HepG2 (cell line): Measurements from ENCODE around the gene LLGL2. TPM values are rescaled to one million over a fixed set of nuclear protein-coding genes. Genes with fewer than 3 reads are reported as not detected.
A peak's percentile ranks its signal among the peaks of the same experiment; 100 is the strongest.

Source experiments
- DNMT3B ChIP-seq: conservative IDR thresholded peaks from 2 replicates; pipeline ENCODE4 v1.6.1; 2016; ENCODE audit warnings: missing biosample characterization, control low read depth
- E2F1 ChIP-seq: sonication (generic); formaldehyde crosslinking; IDR thresholded peaks from 2 replicates; pipeline ENCODE4 v1.5.0; 2020; ENCODE audit warnings: missing genetic modification reagents
- HDAC2 ChIP-seq: sonication (generic); formaldehyde crosslinking; IDR thresholded peaks from 2 replicates; pipeline ENCODE4 v1.4.0; 2020; ENCODE audit warnings: missing genetic modification reagents
- KLF12 ChIP-seq: sonication (generic); formaldehyde crosslinking; IDR thresholded peaks from 2 replicates; pipeline ENCODE4 v1.4.0; 2020; ENCODE audit warnings: missing genetic modification reagents, borderline replicate concordance
- MBNL3 ChIP-seq: fragments of 250-450 bp; sonication (Bioruptor Pico); conservative IDR thresholded peaks from 2 replicates; pipeline ENCODE4 v1.8.0; 2022; ENCODE audit warnings: mild to moderate bottlenecking, inconsistent platforms
- MEF2D ChIP-seq: sonication (generic); formaldehyde crosslinking; IDR thresholded peaks from 2 replicates; pipeline ENCODE4 v1.5.1; 2020; ENCODE audit warnings: mild to moderate bottlenecking, missing genetic modification reagents
- PAWR ChIP-seq: sonication (generic); formaldehyde crosslinking; IDR thresholded peaks from 2 replicates; pipeline ENCODE4 v1.4.0; 2020; ENCODE audit warnings: missing genetic modification reagents, mild to moderate bottlenecking, borderline replicate concordance
- RXRA ChIP-seq: sonication (generic); formaldehyde crosslinking; IDR thresholded peaks from 2 replicates; pipeline ENCODE4 v1.5.1; 2020; ENCODE audit warnings: missing genetic modification reagents
- TCF7 ChIP-seq: sonication (generic); IDR thresholded peaks from 2 replicates; pipeline ENCODE4 v1.6.1; 2016; ENCODE audit warnings: antibody characterized with exemption, low read depth
- THAP8 ChIP-seq: sonication (generic); formaldehyde crosslinking; IDR thresholded peaks from 2 replicates; pipeline ENCODE4 v1.5.1; 2020; ENCODE audit warnings: missing genetic modification reagents, mild to moderate bottlenecking, borderline replicate concordance
- THAP9 ChIP-seq: sonication (generic); formaldehyde crosslinking; IDR thresholded peaks from 2 replicates; pipeline ENCODE4; 2020; ENCODE audit warnings: missing genetic modification reagents, mild to moderate bottlenecking, borderline replicate concordance
- ZNF280B ChIP-seq: sonication (generic); formaldehyde crosslinking; IDR thresholded peaks from 2 replicates; pipeline ENCODE4 v1.5.0; 2020; ENCODE audit warnings: missing genetic modification reagents, mild to moderate bottlenecking, borderline replicate concordance
- ZNF33B ChIP-seq: sonication (generic); formaldehyde crosslinking; IDR thresholded peaks from 2 replicates; pipeline ENCODE4 v1.5.1; 2020; ENCODE audit warnings: mild to moderate bottlenecking, missing genetic modification reagents
- ZNF343 ChIP-seq: sonication (generic); formaldehyde crosslinking; IDR thresholded peaks from 2 replicates; pipeline ENCODE4 v1.4.0; 2020; ENCODE audit warnings: mild to moderate bottlenecking, missing genetic modification reagents
- ZNF646 ChIP-seq: sonication (generic); formaldehyde crosslinking; IDR thresholded peaks from 2 replicates; pipeline ENCODE4 v1.9.0; 2021; ENCODE audit warnings: mild to moderate bottlenecking, missing genetic modification reagents
- ZNF792 ChIP-seq: IDR thresholded peaks from 2 replicates; pipeline ENCODE4 v1.6.1; 2016
- polyA plus RNA-seq, 8 experiments: library from polyadenylated mRNA; depleted of rRNA in 3 of 8; stranded (reverse) in 7 of 8; unstranded in 1 of 8; fragments of >200 nt; fragmentation: Illumina TruSeq in 4 of 8; extraction: Trizol in 4 of 8; gene quantifications; 2 replicates each; pipeline versions ENCODE4 v1.2.1 to v1.2.3, GENCODE V29; 2011 to 2016; ENCODE audit warnings: low read depth in 4 of 8, missing spikeins in 1 of 8, mixed read lengths in 1 of 8; ENCODE audit not compliant: insufficient read depth in 1 of 8
- total RNA-seq, 5 experiments: library from RNA; depleted of rRNA; stranded (reverse); fragments of >200 nt; fragmentation: Illumina TruSeq; extraction: Trizol; gene quantifications; 2 replicates each; pipeline ENCODE4 v1.2.3, GENCODE V29; 2016; ENCODE audit warnings: low read depth in 1 of 5

Gene LLGL2
- total and polyA plus RNA-seq, 2 of the 13 experiments (the other 11 are each of a cell fraction or from before 2014, with no cell fraction given): 83.0 to 86.7 TPM

- TF ChIP-seq THAP9 (CRISPR knock-in tag) (no peak), DNMT3B (CRISPR knock-in tag) (no peak), PAWR (CRISPR knock-in tag) (no peak), TCF7 (no peak), MEF2D (CRISPR knock-in tag) (no peak), ZNF33B (CRISPR knock-in tag) (no peak), KLF12 (no peak), ZNF343 (CRISPR knock-in tag) (no peak), THAP8 (CRISPR knock-in tag) (no peak), RXRA (CRISPR knock-in tag) (peak; percentile 44; the same call in 1 of the 2 replicates), ZNF646 (CRISPR knock-in tag) (no peak), E2F1 (CRISPR knock-in tag) (no peak), ZNF280B (CRISPR knock-in tag) (peak; percentile 30; the same call in 1 of the 2 replicates), MBNL3 (CRISPR knock-in tag) (no peak), ZNF792 (CRISPR knock-in tag) (0 out of 2 replicates have a peak, but pooled peaks have one; percentile 30), HDAC2 (CRISPR knock-in tag) (peak; percentile 46; the same call in 1 of the 2 replicates)
Measured at GRCh38 chr17:75504347-75505151, 20.9 kb upstream of the LLGL2 start (continued).
